ENCODE measurements around the gene FAM204A. TPM values are rescaled to one million over a fixed set of nuclear protein-coding genes. Genes with fewer than 3 reads are reported as not detected.

FAM204A gene
- total RNA-seq (ENCODE audit: unreplicated experiment), result 43.6 TPM
- long read RNA-seq, full-length matches to known transcripts, result 12 of 23 reads
- long read RNA-seq, partial matches to known transcripts, result 4 of 23 reads
- long read RNA-seq, other reads (novel, unspliced or antisense), result 7 of 23 reads

- peak; percentile 93 for DNase-seq
- Mint-ChIP-seq H3K4me1 (ENCODE audit: low read depth, unreplicated experiment) (peaks cover 2% of the 10 kb centered on the region), H3K27ac (ENCODE audit: unreplicated experiment) (peak within 1 kb of the TSS; percentile 92), H3K27me3 (ENCODE audit: unreplicated experiment) (peaks cover 4% of the 10 kb centered on the region), H3K4me3 (ENCODE audit: unreplicated experiment) (peak within 1 kb of the TSS; percentile 96), H3K36me3 (ENCODE audit: unreplicated experiment) (no peaks in the 10 kb centered on the region), H3K9me3 (ENCODE audit: unreplicated experiment) (peaks cover 1% of the 10 kb centered on the region)
- TF ChIP-seq CTCF (IDR thresholded peaks at IDR 0.05; ENCODE audit: partially characterized antibody, unreplicated experiment), result no peak
Observed at GRCh38 chr10:118341791-118342637, at the start of gene FAM204A. FAM204A (minus strand) TSS chr10:118342324; CDS start chr10:118336415, 5,909 bp downstream.

GRCh38 chr10:118383699-118384098 is 41.6 kb upstream of the FAM204A start:
- no peak for TF ChIP-seq CTCF (IDR thresholded peaks at IDR 0.05; ENCODE audit: partially characterized antibody, unreplicated experiment)
- peaks cover 4% of the 10 kb centered on the region for H3K9me3 Mint-ChIP-seq (ENCODE audit: unreplicated experiment)
- H3K4me3 Mint-ChIP-seq (ENCODE audit: unreplicated experiment), result no peak overlapping the region
- peaks cover 3% of the 10 kb centered on the region for H3K27me3 Mint-ChIP-seq (ENCODE audit: unreplicated experiment)
- H3K4me1 Mint-ChIP-seq (ENCODE audit: low read depth, unreplicated experiment), result peaks cover 3% of the 10 kb centered on the region
- H3K36me3 Mint-ChIP-seq (ENCODE audit: unreplicated experiment), result no peaks in the 10 kb centered on the region
- no peak for DNase-seq
- no peak overlapping the region for H3K27ac Mint-ChIP-seq (ENCODE audit: unreplicated experiment)

GRCh38 chr10:118383063-118383689 is 41.1 kb upstream of the FAM204A start:
- Mint-ChIP-seq H3K27ac (ENCODE audit: unreplicated experiment) (no peak overlapping the region), H3K4me1 (ENCODE audit: low read depth, unreplicated experiment) (peaks cover 3% of the 10 kb centered on the region), H3K27me3 (ENCODE audit: unreplicated experiment) (peaks cover 3% of the 10 kb centered on the region), H3K4me3 (ENCODE audit: unreplicated experiment) (no peak overlapping the region), H3K36me3 (ENCODE audit: unreplicated experiment) (no peaks in the 10 kb centered on the region), H3K9me3 (ENCODE audit: unreplicated experiment) (peaks cover 4% of the 10 kb centered on the region)
- DNase-seq, result no peak
- no peak for TF ChIP-seq CTCF (IDR thresholded peaks at IDR 0.05; ENCODE audit: partially characterized antibody, unreplicated experiment)

GRCh38 chr10:118374404-118374803 is 32.3 kb upstream of the FAM204A start:
- Mint-ChIP-seq H3K4me3 (ENCODE audit: unreplicated experiment) (no peak overlapping the region), H3K27me3 (ENCODE audit: unreplicated experiment) (peaks cover under 1% of the 10 kb centered on the region), H3K9me3 (ENCODE audit: unreplicated experiment) (no peaks in the 10 kb centered on the region)

More at GRCh38 chr10:118374404-118374803, 32.3 kb upstream of the FAM204A start:
- peaks cover 3% of the 10 kb centered on the region for H3K4me1 Mint-ChIP-seq (ENCODE audit: low read depth, unreplicated experiment)
- no peak for DNase-seq
- no peak for TF ChIP-seq CTCF (IDR thresholded peaks at IDR 0.05; ENCODE audit: partially characterized antibody, unreplicated experiment)
- H3K27ac Mint-ChIP-seq (ENCODE audit: unreplicated experiment), result no peak overlapping the region
- H3K36me3 Mint-ChIP-seq (ENCODE audit: unreplicated experiment), result no peaks in the 10 kb centered on the region
